ENCODE results near the gene MRFAP1L1. TPM values are rescaled to one million over a fixed set of nuclear protein-coding genes. Genes with fewer than 3 reads are reported as not detected.

The MRFAP1L1 gene
- polyA plus RNA-seq, 2 donors, result 47.1 to 54.9 TPM

DNA sequence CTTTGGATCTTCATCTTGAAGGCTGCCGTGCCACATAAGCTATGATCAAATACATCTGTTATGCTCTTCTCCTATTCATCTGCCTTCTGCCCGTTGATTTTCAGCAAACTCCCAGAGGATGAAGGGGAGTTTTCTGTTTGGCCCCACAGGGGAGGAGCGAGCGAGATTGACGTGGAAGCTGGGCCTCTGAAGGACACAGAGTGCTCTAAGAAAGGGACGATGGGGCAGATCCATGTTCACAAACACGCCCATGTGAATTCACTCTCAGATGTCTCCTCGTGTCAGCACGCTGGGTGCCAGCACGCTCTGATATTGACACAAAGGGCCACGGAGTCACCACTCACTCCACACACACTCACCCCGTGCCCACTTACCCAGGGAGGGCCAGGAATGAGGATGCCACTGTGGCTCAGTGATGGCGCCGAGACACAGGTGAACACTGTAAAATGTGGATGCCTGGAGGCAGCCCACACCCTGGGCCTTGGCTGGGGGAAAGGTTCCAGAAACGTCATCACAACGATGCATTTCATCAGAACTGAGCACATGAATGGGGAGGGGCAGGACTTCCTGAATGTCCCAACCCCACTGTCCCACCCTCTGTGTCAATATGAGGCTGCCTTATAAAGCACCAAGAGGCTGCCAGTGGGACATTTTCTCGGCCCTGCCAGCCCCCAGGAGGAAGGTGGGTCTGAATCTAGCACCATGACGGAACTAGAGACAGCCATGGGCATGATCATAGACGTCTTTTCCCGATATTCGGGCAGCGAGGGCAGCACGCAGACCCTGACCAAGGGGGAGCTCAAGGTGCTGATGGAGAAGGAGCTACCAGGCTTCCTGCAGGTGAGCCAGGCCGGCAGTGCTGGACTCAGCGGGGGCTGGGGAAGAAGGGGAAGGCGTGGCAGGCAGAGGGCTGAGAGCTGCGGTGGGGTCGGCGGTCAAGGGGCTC lies 16.2 kb downstream of the MRFAP1L1 start, which contains the start of gene S100P:
Gene S100P, plus strand, starts transcription at position 648 of the 946 bp plus-strand sequence. Its CDS starts 55 bp downstream, at position 703.
- WGBS, 2 donors, result 77% methylated on average over 29 of the region's 29 CpGs
- peaks cover 10 to 38% of the 10 kb centered on the region in 2 donors for H3K4me1 ChIP-seq (ENCODE audit: control insufficient read depth in 2 of 2, insufficient read depth in 2 of 2, low read length in 1 of 2)
- no peaks in the 10 kb centered on the region for H3K27me3 ChIP-seq (ENCODE audit: control insufficient read depth in 1 of 2, insufficient read depth in 2 of 2, low read length in 2 of 2)
- peak within 1 kb of the TSS; percentile 32 to 49 for H3K4me3 ChIP-seq (ENCODE audit: low read depth in 1 of 2, low read length in 2 of 2)
- H3K9me3 ChIP-seq (ENCODE audit: control insufficient read depth in 2 of 2, insufficient read depth in 1 of 2, low read depth in 1 of 2, low read length in 1 of 2), result peaks cover 0 to 2% of the 10 kb centered on the region in 2 donors
- H3K27ac ChIP-seq (ENCODE audit: low read depth in 2 of 2, low read length in 1 of 2), result peak within 1 kb of the TSS; percentile 68 to 84
- H3K36me3 ChIP-seq (ENCODE audit: control insufficient read depth in 2 of 2, insufficient read depth in 2 of 2, low read length in 1 of 2), result no peaks in the 10 kb centered on the region

DNA sequence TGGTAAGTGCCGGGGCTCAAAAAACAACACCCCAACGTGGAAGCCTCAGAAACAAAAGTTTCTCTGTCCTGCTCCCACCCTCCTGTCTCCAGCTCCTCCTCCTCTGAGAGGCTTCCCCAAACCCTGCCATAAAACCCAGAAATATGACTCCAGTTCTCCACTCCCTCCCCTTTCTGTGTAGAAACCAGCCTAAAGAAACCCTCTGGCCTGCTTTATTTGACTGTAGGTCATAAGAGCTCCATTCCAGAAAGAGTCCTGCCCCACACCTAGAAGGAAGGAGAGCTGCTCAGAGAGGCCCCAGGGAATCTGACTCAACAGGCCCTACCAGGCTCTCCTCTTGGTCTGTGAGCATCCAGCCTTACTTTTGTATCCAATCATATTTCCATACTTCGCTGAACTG lies 16.9 kb downstream of the MRFAP1L1 start:
- peak overlapping the region; percentile 68 to 84 for H3K27ac ChIP-seq (ENCODE audit: low read depth in 2 of 2, low read length in 1 of 2)
- no peaks in the 10 kb centered on the region for H3K36me3 ChIP-seq (ENCODE audit: control insufficient read depth in 2 of 2, insufficient read depth in 2 of 2, low read length in 1 of 2)
- H3K9me3 ChIP-seq (ENCODE audit: control insufficient read depth in 2 of 2, insufficient read depth in 1 of 2, low read depth in 1 of 2, low read length in 1 of 2), result peaks cover 0 to 2% of the 10 kb centered on the region in 2 donors
- peak overlapping the region in 1 of 2 donors; percentile 49 for H3K4me3 ChIP-seq (ENCODE audit: low read depth in 1 of 2, low read length in 2 of 2)
- WGBS, 2 donors, result 70 to 72% methylated on average over 3 of the region's 3 CpGs
- H3K27me3 ChIP-seq (ENCODE audit: control insufficient read depth in 1 of 2, insufficient read depth in 2 of 2, low read length in 2 of 2), result no peaks in the 10 kb centered on the region
- peaks cover 16 to 40% of the 10 kb centered on the region in 2 donors for H3K4me1 ChIP-seq (ENCODE audit: control insufficient read depth in 2 of 2, insufficient read depth in 2 of 2, low read length in 1 of 2)

DNA sequence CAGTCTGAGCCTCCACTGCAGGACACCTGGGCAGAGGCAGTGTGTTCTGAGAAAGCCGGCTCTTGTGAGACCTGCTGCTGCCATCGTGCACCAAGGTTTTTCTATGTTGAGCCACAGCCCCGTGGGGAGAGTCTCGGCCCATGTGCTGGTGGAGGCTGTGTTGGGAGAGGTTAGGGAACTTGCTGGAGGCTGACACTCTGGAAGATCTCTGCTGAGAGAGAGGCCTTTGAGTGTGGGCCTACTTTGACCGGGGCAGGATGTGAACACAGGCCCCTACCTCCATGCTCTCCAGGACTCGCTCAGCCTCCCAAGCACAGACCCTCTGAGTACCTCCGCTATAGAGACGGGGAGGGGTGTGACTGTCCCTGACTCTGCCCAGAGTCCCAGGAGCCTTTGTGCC lies 17.3 kb downstream of the MRFAP1L1 start:
- Histone ChIP-seq H3K9me3 (ENCODE audit: control insufficient read depth in 2 of 2, insufficient read depth in 1 of 2, low read depth in 1 of 2, low read length in 1 of 2) (peaks cover 0 to 2% of the 10 kb centered on the region in 2 donors), H3K27ac (ENCODE audit: low read depth in 2 of 2, low read length in 1 of 2) (peak overlapping the region; percentile 68 to 84), H3K36me3 (ENCODE audit: control insufficient read depth in 2 of 2, insufficient read depth in 2 of 2, low read length in 1 of 2) (no peaks in the 10 kb centered on the region), H3K4me3 (ENCODE audit: low read depth in 1 of 2, low read length in 2 of 2) (no peak overlapping the region), H3K4me1 (ENCODE audit: control insufficient read depth in 2 of 2, insufficient read depth in 2 of 2, low read length in 1 of 2) (peaks cover 16 to 42% of the 10 kb centered on the region in 2 donors), H3K27me3 (ENCODE audit: control insufficient read depth in 1 of 2, insufficient read depth in 2 of 2, low read length in 2 of 2) (no peaks in the 10 kb centered on the region)
- 86 to 89% methylated on average over 8 of the region's 8 CpGs for WGBS, 2 donors

DNA sequence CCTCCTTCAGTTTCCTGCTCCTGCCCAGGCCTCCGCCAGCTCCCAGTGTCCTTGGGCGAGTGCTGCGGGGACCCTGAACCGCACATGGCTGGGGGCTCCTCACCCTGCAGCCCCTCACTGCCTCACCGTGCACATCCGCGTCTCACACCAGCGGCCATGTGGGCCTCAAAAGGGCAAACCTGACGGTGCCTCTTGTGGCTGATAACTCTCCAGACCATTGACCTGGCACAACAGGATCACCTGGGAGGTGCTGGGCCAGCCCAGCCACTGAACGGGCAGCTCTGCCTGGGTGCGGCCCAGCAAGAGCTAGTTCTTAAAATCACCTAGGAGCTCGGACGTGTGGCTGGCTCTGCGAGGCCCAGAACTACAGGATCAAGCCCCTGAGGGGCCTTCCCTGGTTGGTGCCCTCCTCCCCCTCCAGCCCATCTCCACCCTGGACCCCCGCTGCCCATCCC lies 20.1 kb downstream of the MRFAP1L1 start:
- Histone ChIP-seq H3K4me3 (ENCODE audit: low read depth in 1 of 2, low read length in 2 of 2) (peak overlapping the region in 1 of 2 donors; percentile 23), H3K9me3 (ENCODE audit: control insufficient read depth in 2 of 2, insufficient read depth in 1 of 2, low read depth in 1 of 2, low read length in 1 of 2) (peaks cover 0 to 2% of the 10 kb centered on the region in 2 donors), H3K36me3 (ENCODE audit: control insufficient read depth in 2 of 2, insufficient read depth in 2 of 2, low read length in 1 of 2) (no peaks in the 10 kb centered on the region), H3K27me3 (ENCODE audit: control insufficient read depth in 1 of 2, insufficient read depth in 2 of 2, low read length in 2 of 2) (no peaks in the 10 kb centered on the region), H3K4me1 (ENCODE audit: control insufficient read depth in 2 of 2, insufficient read depth in 2 of 2, low read length in 1 of 2) (peaks cover 16 to 33% of the 10 kb centered on the region in 2 donors), H3K27ac (ENCODE audit: low read depth in 2 of 2, low read length in 1 of 2) (peak overlapping the region; percentile 83 to 95)
- 60 to 71% methylated on average over 15 of the region's 15 CpGs for WGBS, 2 donors

DNA sequence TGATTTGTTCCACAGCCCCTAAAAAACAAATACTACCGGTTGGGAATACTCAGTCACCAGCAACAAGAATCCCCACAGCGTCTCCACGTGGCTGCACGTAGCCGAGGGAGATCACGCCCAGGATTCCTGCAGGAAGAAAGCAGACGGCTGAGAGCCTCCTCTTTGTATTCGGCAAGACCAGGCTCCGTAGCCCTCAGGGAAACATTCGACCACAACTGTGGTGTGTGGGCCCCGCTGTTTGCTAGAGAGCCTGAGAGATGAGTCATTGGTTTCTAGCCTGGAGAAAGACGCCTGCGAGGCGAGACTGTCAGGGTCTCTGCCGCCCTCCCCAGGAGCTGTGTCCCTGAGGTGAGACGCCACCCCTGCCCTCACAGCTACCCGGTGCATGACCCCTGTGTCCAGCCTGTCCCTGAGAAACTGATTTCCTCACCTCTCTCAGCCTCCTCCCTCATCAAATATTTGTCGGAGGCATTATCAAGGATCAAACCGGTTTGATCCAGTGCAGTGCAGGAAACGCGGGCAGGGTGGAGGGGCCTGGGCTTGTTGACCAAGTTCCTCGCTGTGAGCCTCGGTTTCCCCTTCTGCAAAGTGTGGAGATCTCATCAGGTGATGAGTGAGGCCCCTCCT lies 20.7 kb downstream of the MRFAP1L1 start:
- Histone ChIP-seq H3K27me3 (ENCODE audit: control insufficient read depth in 1 of 2, insufficient read depth in 2 of 2, low read length in 2 of 2) (no peaks in the 10 kb centered on the region), H3K4me1 (ENCODE audit: control insufficient read depth in 2 of 2, insufficient read depth in 2 of 2, low read length in 1 of 2) (peaks cover 13 to 29% of the 10 kb centered on the region in 2 donors), H3K36me3 (ENCODE audit: control insufficient read depth in 2 of 2, insufficient read depth in 2 of 2, low read length in 1 of 2) (no peaks in the 10 kb centered on the region), H3K4me3 (ENCODE audit: low read depth in 1 of 2, low read length in 2 of 2) (peak overlapping the region in 1 of 2 donors; percentile 23), H3K27ac (ENCODE audit: low read depth in 2 of 2, low read length in 1 of 2) (peak overlapping the region; percentile 83 to 95), H3K9me3 (ENCODE audit: control insufficient read depth in 2 of 2, insufficient read depth in 1 of 2, low read depth in 1 of 2, low read length in 1 of 2) (peaks cover 0 to 2% of the 10 kb centered on the region in 2 donors)
- 25 to 29% methylated on average over 22 to 23 of the region's 23 CpGs for WGBS, 2 donors

GRCh38 chr4:6687947-6688878 lies 21.5 kb downstream of the MRFAP1L1 start:
- Histone ChIP-seq H3K4me3 (ENCODE audit: low read depth in 1 of 2, low read length in 2 of 2) (no peak overlapping the region), H3K4me1 (ENCODE audit: control insufficient read depth in 2 of 2, insufficient read depth in 2 of 2, low read length in 1 of 2) (peaks cover 7 to 22% of the 10 kb centered on the region in 2 donors), H3K27ac (ENCODE audit: low read depth in 2 of 2, low read length in 1 of 2) (peak overlapping the region; percentile 83 to 95), H3K9me3 (ENCODE audit: control insufficient read depth in 2 of 2, insufficient read depth in 1 of 2, low read depth in 1 of 2, low read length in 1 of 2) (no peaks in the 10 kb centered on the region), H3K36me3 (ENCODE audit: control insufficient read depth in 2 of 2, insufficient read depth in 2 of 2, low read length in 1 of 2) (no peaks in the 10 kb centered on the region), H3K27me3 (ENCODE audit: control insufficient read depth in 1 of 2, insufficient read depth in 2 of 2, low read length in 2 of 2) (no peaks in the 10 kb centered on the region)
- WGBS, 2 donors, result 74 to 81% methylated on average over 24 of the region's 24 CpGs

DNA sequence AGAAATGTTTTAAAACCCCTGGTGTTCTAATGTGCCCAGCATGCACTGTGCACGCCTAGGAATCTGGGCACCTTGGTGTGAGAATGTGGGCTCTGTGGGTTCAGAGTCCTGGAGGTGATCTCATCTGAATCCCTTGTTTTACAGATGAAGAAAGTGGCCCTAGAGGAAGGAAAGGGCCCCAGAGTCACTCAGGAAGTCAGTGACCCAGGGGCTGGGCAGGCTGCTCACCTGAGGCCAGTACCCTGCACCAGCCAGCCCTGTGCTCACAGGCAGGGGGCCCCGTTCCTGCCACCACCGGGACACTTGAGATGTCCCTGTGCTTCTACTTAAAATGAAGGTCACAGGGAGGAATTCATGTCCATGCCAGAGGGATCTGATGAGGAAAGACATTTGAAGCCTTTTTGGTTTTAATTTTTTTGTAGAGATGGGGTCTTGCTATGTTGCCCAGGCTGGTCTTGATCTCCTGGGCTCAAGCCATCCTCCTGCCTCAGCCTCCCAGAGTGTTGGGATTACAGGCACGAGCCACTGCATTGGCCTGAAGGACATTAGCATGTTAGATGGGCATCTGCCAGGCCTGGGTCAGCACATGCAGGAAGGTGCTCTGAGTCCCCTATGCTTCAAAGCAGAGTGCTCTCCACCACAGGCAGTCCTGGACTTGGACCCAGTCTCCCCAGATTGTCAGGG lies 23.4 kb downstream of the MRFAP1L1 start:
- H3K36me3 ChIP-seq (ENCODE audit: control insufficient read depth in 2 of 2, insufficient read depth in 2 of 2, low read length in 1 of 2), result peaks cover 0 to 2% of the 10 kb centered on the region in 2 donors
- 70 to 72% methylated on average over 4 of the region's 4 CpGs for WGBS, 2 donors
- H3K4me3 ChIP-seq (ENCODE audit: low read depth in 1 of 2, low read length in 2 of 2), result no peak overlapping the region
- peaks cover 6 to 21% of the 10 kb centered on the region in 2 donors for H3K4me1 ChIP-seq (ENCODE audit: control insufficient read depth in 2 of 2, insufficient read depth in 2 of 2, low read length in 1 of 2)
- no peaks in the 10 kb centered on the region for H3K9me3 ChIP-seq (ENCODE audit: control insufficient read depth in 2 of 2, insufficient read depth in 1 of 2, low read depth in 1 of 2, low read length in 1 of 2)
- H3K27ac ChIP-seq (ENCODE audit: low read depth in 2 of 2, low read length in 1 of 2), result no peak overlapping the region
- no peaks in the 10 kb centered on the region for H3K27me3 ChIP-seq (ENCODE audit: control insufficient read depth in 1 of 2, insufficient read depth in 2 of 2, low read length in 2 of 2)

DNA sequence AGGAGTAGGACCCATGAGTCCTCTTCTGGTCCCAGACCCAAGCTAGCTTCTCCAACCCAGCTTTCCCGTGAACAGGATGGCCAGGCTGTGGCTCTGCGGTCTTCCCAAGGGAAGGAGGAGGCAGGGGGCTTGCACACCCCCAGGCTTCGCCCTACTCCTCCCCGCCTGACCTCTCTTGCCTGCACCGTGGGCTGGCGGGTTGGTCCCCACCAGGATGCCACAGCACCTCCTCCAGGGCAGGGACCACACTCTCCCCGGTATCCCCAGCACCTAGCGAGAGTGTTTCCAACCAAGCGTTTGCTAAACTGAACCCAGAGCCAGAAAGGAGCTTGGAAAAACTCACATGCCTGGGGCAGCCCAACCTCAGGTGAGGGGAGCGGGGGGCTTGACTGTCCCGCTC lies 25.0 kb downstream of the MRFAP1L1 start:
- Histone ChIP-seq H3K4me1 (ENCODE audit: control insufficient read depth in 2 of 2, insufficient read depth in 2 of 2, low read length in 1 of 2) (peaks cover 10 to 13% of the 10 kb centered on the region in 2 donors), H3K36me3 (ENCODE audit: control insufficient read depth in 2 of 2, insufficient read depth in 2 of 2, low read length in 1 of 2) (peaks cover 0 to 4% of the 10 kb centered on the region in 2 donors), H3K27ac (ENCODE audit: low read depth in 2 of 2, low read length in 1 of 2) (no peak overlapping the region), H3K4me3 (ENCODE audit: low read depth in 1 of 2, low read length in 2 of 2) (no peak overlapping the region), H3K9me3 (ENCODE audit: control insufficient read depth in 2 of 2, insufficient read depth in 1 of 2, low read depth in 1 of 2, low read length in 1 of 2) (peaks cover 0 to 3% of the 10 kb centered on the region in 2 donors), H3K27me3 (ENCODE audit: control insufficient read depth in 1 of 2, insufficient read depth in 2 of 2, low read length in 2 of 2) (no peaks in the 10 kb centered on the region)
- WGBS, 2 donors, result 90 to 91% methylated on average over 11 of the region's 11 CpGs
